ENCODE measurements around the gene SLC22A4. TPM values are rescaled to one million over a fixed set of nuclear protein-coding genes. Genes with fewer than 3 reads are reported as not detected.

SLC22A4 gene
- 1.00 to 1.5 TPM (median 1.4 TPM) in 3 replicates for polyA plus RNA-seq
- not detected for polyA plus RNA-seq (2011; ENCODE audit: low read depth)
- polyA plus RNA-seq (2011; cell fraction: cytosol; rRNA removed) = 0.68 and 0.78 TPM in 2 replicates
- 1.9 and 2.2 TPM in 2 replicates for polyA plus RNA-seq (2011; cell fraction: nucleus; rRNA removed)
- polyA plus RNA-seq (2012; ENCODE audit: low replicate concordance) = 0.23 and 0.76 TPM in 2 replicates
- polyA minus RNA-seq = 1.6 to 1.9 TPM (median 1.7 TPM) in 3 replicates
- polyA minus RNA-seq (2011; cell fraction: cytosol; rRNA and poly(A)+ RNA removed) = not detected
- 0.95 and 1.1 TPM in 2 replicates for polyA minus RNA-seq (2011; cell fraction: nucleus; rRNA and poly(A)+ RNA removed)

DNA sequence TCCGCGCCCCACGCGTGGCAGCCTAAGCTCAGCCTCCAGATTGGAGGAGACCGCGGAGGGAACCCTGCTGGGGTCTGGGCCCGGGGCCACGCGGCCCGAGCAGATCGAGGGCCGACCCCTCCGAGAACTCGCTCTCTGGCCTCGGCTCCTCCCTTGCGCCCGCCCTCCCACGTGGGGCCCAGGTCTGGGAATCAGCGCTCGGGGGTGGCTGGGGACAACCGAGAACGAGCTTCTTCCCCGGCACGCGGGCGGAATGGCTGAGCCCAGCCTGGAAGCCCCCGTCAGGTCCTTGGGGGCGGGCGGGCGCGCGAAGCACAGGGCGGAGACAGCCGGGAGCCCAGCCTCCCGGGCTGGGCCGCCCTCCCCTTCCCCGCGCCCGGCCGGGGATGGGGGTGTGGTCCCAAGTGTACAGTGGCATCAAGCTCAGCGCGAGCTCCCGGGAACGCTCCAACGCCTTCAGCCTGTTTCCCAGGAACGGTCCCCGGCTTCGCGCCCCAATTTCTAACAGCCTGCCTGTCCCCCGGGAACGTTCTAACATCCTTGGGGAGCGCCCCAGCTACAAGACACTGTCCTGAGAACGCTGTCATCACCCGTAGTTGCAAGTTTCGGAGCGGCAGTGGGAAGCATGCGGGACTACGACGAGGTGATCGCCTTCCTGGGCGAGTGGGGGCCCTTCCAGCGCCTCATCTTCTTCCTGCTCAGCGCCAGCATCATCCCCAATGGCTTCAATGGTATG lies at the start of gene SLC22A4:
Gene SLC22A4, plus strand, starts transcription at position 403 of the 736 bp plus-strand sequence. Its CDS starts 223 bp downstream, at position 626.
- FAIRE-seq (no peak), DNase-seq (ENCODE audit: low read depth, low spot score) (peak; percentile 30)
- no peak for TF ChIP-seq EZH2 (IDR thresholded peaks at IDR 0.05; ENCODE audit: low read length)
- TF ChIP-seq, protein P1, sequence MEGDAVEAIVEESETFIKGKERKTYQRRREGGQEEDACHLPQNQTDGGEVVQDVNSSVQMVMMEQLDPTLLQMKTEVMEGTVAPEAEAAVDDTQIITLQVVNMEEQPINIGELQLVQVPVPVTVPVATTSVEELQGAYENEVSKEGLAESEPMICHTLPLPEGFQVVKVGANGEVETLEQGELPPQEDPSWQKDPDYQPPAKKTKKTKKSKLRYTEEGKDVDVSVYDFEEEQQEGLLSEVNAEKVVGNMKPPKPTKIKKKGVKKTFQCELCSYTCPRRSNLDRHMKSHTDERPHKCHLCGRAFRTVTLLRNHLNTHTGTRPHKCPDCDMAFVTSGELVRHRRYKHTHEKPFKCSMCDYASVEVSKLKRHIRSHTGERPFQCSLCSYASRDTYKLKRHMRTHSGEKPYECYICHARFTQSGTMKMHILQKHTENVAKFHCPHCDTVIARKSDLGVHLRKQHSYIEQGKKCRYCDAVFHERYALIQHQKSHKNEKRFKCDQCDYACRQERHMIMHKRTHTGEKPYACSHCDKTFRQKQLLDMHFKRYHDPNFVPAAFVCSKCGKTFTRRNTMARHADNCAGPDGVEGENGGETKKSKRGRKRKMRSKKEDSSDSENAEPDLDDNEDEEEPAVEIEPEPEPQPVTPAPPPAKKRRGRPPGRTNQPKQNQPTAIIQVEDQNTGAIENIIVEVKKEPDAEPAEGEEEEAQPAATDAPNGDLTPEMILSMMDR (optimal IDR thresholded peaks at IDR 0.05 in 1 of 3, IDR thresholded peaks at IDR 0.05 in 1 of 3, conservative IDR thresholded peaks at IDR 0.05 in 1 of 3; ENCODE audit: extremely low read depth in 1 of 3, insufficient read depth in 2 of 3, low read length in 3 of 3) = no peak
- Histone ChIP-seq H3K27ac (ENCODE audit: control insufficient read depth, insufficient read depth, low read length) (peak within 1 kb of the TSS; percentile 90), H3K9ac (ENCODE audit: control insufficient read depth, extremely low read depth, insufficient read depth, low read length) (peak within 1 kb of the TSS; percentile 87), H3K9me3 (ENCODE audit: control insufficient read depth, low read depth, low read length) (no peaks in the 10 kb centered on the region), H3K27me3 (ENCODE audit: control insufficient read depth, extremely low read depth, insufficient read depth, low read length) (no peaks in the 10 kb centered on the region), H3K4me2 (ENCODE audit: control insufficient read depth, extremely low read depth, insufficient read depth, low read depth, low read length) (peak within 1 kb of the TSS; percentile 93), H3K79me2 (ENCODE audit: control insufficient read depth, insufficient read depth, low read length) (peaks cover 3% of the 10 kb centered on the region), H2AFZ (ENCODE audit: control insufficient read depth, low read length) (peak within 1 kb of the TSS; percentile 90), H3K4me3 (ENCODE audit: control insufficient read depth in 2 of 3, extremely low read depth in 1 of 3, insufficient read depth in 2 of 3, low read depth in 1 of 3, low read length in 3 of 3) (peak within 1 kb of the TSS; percentile 55 to 83 (median 79)), H4K20me1 (ENCODE audit: control insufficient read depth, extremely low read depth, insufficient read depth, low read length) (no peaks in the 10 kb centered on the region), H3K9me1 (ENCODE audit: control insufficient read depth, extremely low read depth, insufficient read depth, low read length) (no peaks in the 10 kb centered on the region), H3K4me1 (ENCODE audit: control insufficient read depth, extremely low read depth, insufficient read depth, low read length) (peaks cover 23% of the 10 kb centered on the region), H3K36me3 (ENCODE audit: control insufficient read depth in 2 of 2, extremely low read depth in 1 of 2, insufficient read depth in 2 of 2, low read length in 2 of 2) (no peaks in the 10 kb centered on the region)
- dilution Hi-C loops (cut with MboI; ENCODE audit: extremely low pct_ligation_motif_present, low sequenced_read_pairs) = no loop called here

DNA sequence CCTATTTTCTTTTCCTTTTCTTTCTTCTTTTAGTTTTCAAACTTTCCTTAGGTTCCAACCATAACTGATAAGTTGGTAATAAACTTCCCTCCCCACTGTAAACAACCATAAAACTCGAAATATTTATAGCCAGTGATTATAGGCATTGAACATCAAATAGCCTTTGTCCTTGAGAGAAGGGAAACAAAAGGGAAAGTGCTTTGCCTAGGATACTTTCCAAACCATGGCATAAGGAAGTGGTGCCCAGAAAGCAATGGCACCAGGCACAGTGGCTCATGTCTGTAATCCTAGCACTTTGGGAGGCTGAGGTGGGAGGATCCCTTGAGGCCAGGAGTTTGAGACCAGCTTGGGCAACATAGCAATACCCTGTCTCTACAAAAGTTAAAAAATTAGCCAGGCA lies 48.6 kb upstream of the SLC22A4 start:
- no peaks in the 10 kb centered on the region for H3K36me3 ChIP-seq (ENCODE audit: control insufficient read depth in 2 of 2, extremely low read depth in 1 of 2, insufficient read depth in 2 of 2, low read length in 2 of 2)
- H3K79me2 ChIP-seq (ENCODE audit: control insufficient read depth, insufficient read depth, low read length) = no peaks in the 10 kb centered on the region
- no peak overlapping the region for H3K27ac ChIP-seq (ENCODE audit: control insufficient read depth, insufficient read depth, low read length)
- dilution Hi-C loops (cut with MboI; ENCODE audit: extremely low pct_ligation_motif_present, low sequenced_read_pairs) = no loop called here
- no peaks in the 10 kb centered on the region for H3K27me3 ChIP-seq (ENCODE audit: control insufficient read depth, extremely low read depth, insufficient read depth, low read length)
- no peak overlapping the region for H2AFZ ChIP-seq (ENCODE audit: control insufficient read depth, low read length)
- H3K9ac ChIP-seq (ENCODE audit: control insufficient read depth, extremely low read depth, insufficient read depth, low read length) = no peak overlapping the region
- FAIRE-seq (no peak), DNase-seq (ENCODE audit: low read depth, low spot score) (no peak)
- TF ChIP-seq, protein P1 (optimal IDR thresholded peaks at IDR 0.05 in 1 of 3, IDR thresholded peaks at IDR 0.05 in 1 of 3, conservative IDR thresholded peaks at IDR 0.05 in 1 of 3; ENCODE audit: extremely low read depth in 1 of 3, insufficient read depth in 2 of 3, low read length in 3 of 3) = no peak
- TF ChIP-seq EZH2 (IDR thresholded peaks at IDR 0.05; ENCODE audit: low read length) = no peak
- H3K9me1 ChIP-seq (ENCODE audit: control insufficient read depth, extremely low read depth, insufficient read depth, low read length) = no peaks in the 10 kb centered on the region
- H3K9me3 ChIP-seq (ENCODE audit: control insufficient read depth, low read depth, low read length) = no peaks in the 10 kb centered on the region
- H3K4me3 ChIP-seq (ENCODE audit: control insufficient read depth in 2 of 3, extremely low read depth in 1 of 3, insufficient read depth in 2 of 3, low read depth in 1 of 3, low read length in 3 of 3) = no peak overlapping the region
- H3K4me1 ChIP-seq (ENCODE audit: control insufficient read depth, extremely low read depth, insufficient read depth, low read length) = peaks cover 3% of the 10 kb centered on the region
- no peak overlapping the region for H3K4me2 ChIP-seq (ENCODE audit: control insufficient read depth, extremely low read depth, insufficient read depth, low read depth, low read length)
- H4K20me1 ChIP-seq (ENCODE audit: control insufficient read depth, extremely low read depth, insufficient read depth, low read length) = no peaks in the 10 kb centered on the region
